Measurements from ENCODE around the gene DAP3.
"Not testable (repeated sequence)": the region's sequence is repeated elsewhere in the genome, so short reads cannot be mapped to it uniquely, and the experiment has no call there.

DAP3 gene

GRCh38 chr1:155689081-155689607, at the start of gene DAP3:
TSS of gene DAP3 (plus strand) at chr1:155689091. CDS start at chr1:155709780, 20,689 bp downstream.
- not testable (repeated sequence) for DNase-seq (ENCODE audit: extremely low read depth in 1 of 2, low read depth in 1 of 2)

DNA sequence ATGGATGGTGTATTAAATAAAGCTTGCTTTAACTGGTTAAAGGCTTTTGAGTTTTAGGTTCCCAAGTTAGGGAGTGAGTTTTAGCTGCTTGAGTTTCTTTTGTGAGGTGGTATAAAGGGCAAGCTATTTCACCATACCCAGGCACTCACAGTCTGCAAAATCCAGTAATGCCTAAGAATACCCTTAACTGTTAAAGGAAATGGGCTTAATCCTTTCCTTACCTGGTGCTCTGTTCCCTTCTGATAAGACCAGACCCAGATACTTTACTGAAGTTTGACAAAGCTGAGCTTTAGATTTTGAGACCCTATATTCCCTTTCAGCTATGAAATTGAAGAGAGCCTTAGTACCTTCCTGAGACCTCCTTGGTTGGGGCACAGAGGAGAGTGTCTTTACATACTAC, 48.5 kb upstream of the DAP3 start:
- no peak for DNase-seq (ENCODE audit: extremely low read depth in 1 of 2, low read depth in 1 of 2)

DNA sequence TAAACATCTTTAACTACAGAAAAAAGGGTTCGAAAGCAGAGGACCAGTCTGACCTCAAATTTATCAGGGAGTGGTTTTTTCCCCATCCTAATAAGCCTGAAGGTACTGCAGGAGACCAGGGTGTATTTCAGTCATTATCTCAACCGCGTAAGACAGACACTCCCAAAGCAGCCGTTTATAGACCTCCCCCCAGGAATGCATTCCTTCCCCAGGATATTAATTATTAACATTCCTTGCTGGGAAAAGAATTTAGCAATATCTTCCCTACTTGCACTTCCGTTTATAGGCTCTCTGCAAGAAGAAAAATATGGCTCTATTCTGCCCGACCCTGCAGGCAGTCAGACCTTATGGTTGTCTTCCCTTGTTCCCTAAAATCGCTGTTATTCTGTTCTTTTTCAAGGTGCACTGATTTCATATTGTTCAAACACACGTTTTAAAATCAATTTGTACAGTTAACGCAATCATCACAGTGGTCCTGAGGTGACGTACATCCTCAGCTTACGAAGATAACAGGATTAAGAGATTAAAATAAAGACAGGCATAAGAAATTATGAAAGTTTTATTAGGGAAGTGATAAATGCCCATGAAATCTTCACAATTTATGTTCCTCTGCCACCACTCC, 46.2 kb upstream of the DAP3 start:
- DNase-seq (ENCODE audit: extremely low read depth in 1 of 2, low read depth in 1 of 2), result not testable (repeated sequence)

- no peak for DNase-seq (ENCODE audit: extremely low read depth in 1 of 2, low read depth in 1 of 2)
Observed at GRCh38 chr1:155643230-155643629, 45.7 kb upstream of the DAP3 start.

- DNase-seq (ENCODE audit: extremely low read depth in 1 of 2, low read depth in 1 of 2), result no peak
Observed at GRCh38 chr1:155645034-155645598, 43.8 kb upstream of the DAP3 start.

DNA sequence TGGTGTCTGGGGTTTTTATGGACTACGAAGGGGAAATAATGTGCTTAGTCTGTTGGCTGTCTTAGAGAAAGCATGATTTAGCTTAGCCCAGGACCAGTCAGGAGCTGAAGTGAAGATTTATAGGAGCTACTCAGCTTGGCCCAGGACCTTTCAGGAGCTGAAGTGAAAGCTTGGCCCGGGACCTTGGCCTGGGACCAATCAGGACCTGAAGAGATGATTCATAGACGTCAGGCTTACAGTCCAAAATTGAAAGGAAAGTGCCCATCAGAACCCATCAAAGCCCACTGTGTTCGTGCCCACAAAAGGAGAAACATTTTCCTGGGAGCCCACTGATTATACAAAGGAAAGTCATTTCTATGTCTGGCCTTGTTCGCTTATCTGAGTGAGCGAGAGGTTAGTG, 43.2 kb upstream of the DAP3 start:
- no peak for DNase-seq (ENCODE audit: extremely low read depth in 1 of 2, low read depth in 1 of 2)

DNA sequence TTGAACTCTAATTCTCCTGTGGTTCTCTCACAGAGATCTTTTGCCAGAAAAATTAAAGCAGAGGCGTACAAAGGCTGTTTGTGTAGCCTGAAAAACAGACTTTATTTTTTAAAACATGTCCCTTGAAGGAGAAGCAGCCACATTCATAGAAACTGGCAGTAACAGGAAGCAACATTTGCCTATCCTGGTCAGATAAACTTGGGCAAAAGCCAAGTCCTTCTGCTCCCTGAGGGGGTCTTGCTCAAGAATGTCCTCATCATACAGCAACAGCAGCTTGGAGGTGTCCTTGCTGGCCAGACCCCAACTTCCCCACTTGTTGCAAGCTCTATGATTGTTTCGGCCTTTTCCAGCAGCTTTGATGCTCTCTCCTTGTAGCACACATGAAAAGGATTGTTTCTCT, 42.6 kb upstream of the DAP3 start:
- no peak for DNase-seq (ENCODE audit: extremely low read depth in 1 of 2, low read depth in 1 of 2)

DNA sequence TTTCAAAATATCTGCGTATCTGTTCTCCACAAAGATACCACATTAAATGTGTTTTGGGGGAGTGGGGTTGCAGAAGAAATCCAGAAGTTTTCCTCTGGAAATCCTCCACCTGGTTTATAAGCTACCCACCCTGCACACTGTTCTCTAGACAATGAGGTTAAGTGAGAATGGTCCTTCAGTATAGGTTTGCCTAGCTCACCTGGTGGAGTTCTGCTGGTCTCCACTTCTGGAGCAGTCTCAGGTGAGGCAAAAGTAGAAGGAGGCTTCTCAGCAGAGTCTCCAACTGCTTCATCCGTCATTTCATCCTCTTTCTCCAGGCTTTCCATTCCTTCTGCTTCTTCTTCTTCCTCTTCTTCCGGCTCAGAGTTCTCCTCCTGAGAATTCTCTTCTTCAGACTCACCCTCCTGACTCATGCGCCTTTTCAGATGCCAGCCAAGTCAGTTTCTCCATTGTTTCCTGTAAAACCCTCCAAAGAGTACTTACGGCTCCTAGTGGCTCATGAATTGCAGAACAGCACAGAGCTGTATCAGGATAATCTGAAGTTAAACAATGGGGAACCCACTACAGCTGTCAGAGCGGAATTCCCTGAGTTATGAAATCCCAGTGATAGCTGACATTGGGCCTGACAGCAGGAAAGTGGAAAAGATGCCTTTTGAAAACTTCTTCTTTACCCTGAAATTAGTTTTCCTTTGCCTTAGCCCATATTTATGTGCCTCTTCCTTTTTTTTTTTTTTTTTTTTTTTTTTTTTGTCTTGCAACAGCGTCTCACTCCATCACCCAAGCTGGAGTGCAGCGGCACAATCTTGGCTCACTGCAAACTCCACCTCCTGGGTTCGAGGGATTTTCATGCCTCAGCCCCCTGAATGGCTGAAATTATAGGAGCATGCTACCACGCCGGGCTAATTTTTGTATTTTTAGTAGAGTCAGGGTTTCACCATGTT, 40.4 kb upstream of the DAP3 start:
- no peak for DNase-seq (ENCODE audit: extremely low read depth in 1 of 2, low read depth in 1 of 2)

DNA sequence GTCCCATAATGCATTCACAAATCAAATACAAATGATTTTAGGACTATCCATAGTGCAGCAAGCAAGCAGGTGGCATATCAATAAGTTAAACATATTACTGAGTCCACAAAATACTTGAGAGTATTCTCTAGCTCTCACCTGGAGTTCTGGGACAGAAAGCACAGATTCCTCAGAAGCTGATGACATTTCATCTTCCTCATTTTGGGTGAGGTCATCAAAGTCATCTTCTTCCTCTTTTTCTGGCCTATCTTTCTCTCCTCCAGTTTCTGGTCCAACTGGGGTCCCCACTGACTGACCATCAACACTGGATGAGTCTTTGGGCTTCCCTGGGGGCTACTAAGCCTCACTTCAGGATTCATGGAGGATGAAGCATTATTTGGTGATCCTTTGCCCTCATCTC, 39.2 kb upstream of the DAP3 start:
- DNase-seq (ENCODE audit: extremely low read depth in 1 of 2, low read depth in 1 of 2), result no peak

DNA sequence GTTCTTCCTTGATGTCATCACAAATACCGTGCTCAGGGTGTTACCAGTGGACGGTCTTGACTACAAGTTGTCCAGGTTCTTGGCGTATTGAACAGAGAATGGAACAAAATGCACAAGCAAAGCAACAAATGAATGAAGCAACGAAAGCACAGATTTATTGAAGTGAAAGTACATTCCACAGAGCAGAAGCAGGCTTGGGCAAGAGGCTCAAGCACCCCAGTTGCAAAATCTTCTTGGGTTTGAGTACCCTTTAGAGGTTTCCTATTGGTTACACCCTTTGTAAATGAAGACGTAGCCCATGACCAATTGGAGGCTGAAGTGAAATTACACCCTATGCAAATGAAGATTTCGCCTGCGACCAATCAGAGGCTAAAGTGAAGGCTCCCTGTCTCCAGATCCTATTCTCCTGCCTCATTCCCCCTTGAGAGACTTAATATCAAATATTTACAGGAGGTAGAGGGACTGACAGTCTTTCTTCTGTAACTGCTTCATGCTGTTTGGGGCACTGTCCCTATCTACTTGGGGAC, 38.6 kb upstream of the DAP3 start:
- no peak for DNase-seq (ENCODE audit: extremely low read depth in 1 of 2, low read depth in 1 of 2)

- DNase-seq (ENCODE audit: extremely low read depth in 1 of 2, low read depth in 1 of 2), result no peak
Observed at GRCh38 chr1:155651861-155652661, 36.8 kb upstream of the DAP3 start.

DNA sequence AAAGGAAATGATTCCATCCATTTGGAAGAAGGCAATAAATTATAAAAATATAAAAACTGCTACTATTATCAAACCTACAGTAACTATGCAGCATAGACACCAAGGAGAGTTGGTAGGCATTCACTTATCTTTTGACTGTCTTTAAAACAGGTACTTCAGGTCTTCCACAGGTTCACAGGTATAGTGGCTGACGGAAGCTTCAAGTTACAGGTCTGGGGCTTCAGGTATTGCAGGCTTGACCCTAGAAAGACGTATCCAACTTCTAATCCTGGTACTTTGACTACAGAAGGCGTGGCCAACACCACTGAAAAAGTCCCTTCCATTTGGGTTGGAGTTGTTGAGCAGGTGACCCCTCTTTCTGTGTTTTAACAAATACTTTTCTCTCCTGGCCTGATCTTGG, 35.9 kb upstream of the DAP3 start:
- no peak for DNase-seq (ENCODE audit: extremely low read depth in 1 of 2, low read depth in 1 of 2)

GRCh38 chr1:155657463-155657862, 31.4 kb upstream of the DAP3 start:
- DNase-seq (ENCODE audit: extremely low read depth in 1 of 2, low read depth in 1 of 2), result no peak

- not testable (repeated sequence) for DNase-seq (ENCODE audit: extremely low read depth in 1 of 2, low read depth in 1 of 2)
Observed at GRCh38 chr1:155661239-155661638, 27.7 kb upstream of the DAP3 start.

- no peak for DNase-seq (ENCODE audit: extremely low read depth in 1 of 2, low read depth in 1 of 2)
Observed at GRCh38 chr1:155669233-155670162, 19.4 kb upstream of the DAP3 start.

GRCh38 chr1:155671750-155672149, 17.1 kb upstream of the DAP3 start:
- no peak for DNase-seq (ENCODE audit: extremely low read depth in 1 of 2, low read depth in 1 of 2)

- DNase-seq (ENCODE audit: extremely low read depth in 1 of 2, low read depth in 1 of 2), result no peak
Observed at GRCh38 chr1:155673003-155673402, 15.9 kb upstream of the DAP3 start.

- no peak for DNase-seq (ENCODE audit: extremely low read depth in 1 of 2, low read depth in 1 of 2)
Observed at GRCh38 chr1:155678027-155678426, 10.9 kb upstream of the DAP3 start.

DNA sequence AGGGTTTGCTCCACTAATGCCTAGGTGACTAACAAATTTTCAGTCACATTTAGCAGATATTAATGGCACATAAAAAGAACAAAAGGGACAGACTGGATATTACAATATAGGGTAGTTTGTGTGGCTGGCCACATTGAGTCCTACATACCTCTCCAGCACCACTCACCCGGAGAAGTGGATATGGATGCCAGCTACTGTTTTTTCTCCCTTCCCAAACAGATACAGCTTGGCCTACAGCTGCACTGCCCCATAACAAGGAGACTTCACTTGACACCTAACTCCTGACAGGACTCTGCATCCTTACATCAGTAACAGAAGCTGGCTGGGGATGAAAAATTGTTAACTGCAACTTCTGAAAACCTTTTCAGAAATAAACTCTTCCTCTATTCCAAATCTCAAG, 9.9 kb upstream of the DAP3 start:
- not testable (repeated sequence) for DNase-seq (ENCODE audit: extremely low read depth in 1 of 2, low read depth in 1 of 2)
